Astrocyte (in vitro differentiated cells and primary cell): ENCODE results near the gene SLC6A12. TPM values are rescaled to one million over a fixed set of nuclear protein-coding genes. Genes with fewer than 3 reads are reported as not detected.

ENCODE experiments used
- DNase-seq: peaks from one replicate; pipeline ENCODE4 v3.0.0-alpha.2; 2010; ENCODE audit warnings: low read depth
- FAIRE-seq: peaks from 2 replicates; lab custom pipeline; 2011; peaks lifted over from hg19 to GRCh38; lab: Jason Lieb, UNC
- H2AFZ ChIP-seq: 2 replicates; pipeline ENCODE4 v1.6.0; 2012; ENCODE audit warnings: low read depth, low read length, inconsistent platforms
- H3K27ac ChIP-seq: 2 replicates; pipeline ENCODE4 v1.5.1; 2011; ENCODE audit warnings: low read depth, low read length, inconsistent platforms
- H3K27me3 ChIP-seq: 2 replicates; pipeline ENCODE4 v1.6.0; 2011; ENCODE audit warnings: low read length, inconsistent platforms; ENCODE audit not compliant: insufficient read depth
- H3K36me3 ChIP-seq: 2 replicates; pipeline ENCODE4 v1.5.1; 2011; ENCODE audit warnings: low read length, inconsistent platforms; ENCODE audit not compliant: insufficient read depth
- H3K4me1 ChIP-seq: 2 replicates; pipeline ENCODE4 v1.5.1; 2011; ENCODE audit warnings: low read length, inconsistent platforms; ENCODE audit not compliant: insufficient read depth
- H3K4me2 ChIP-seq: 2 replicates; pipeline ENCODE4 v1.6.0; 2012; ENCODE audit warnings: low read length, inconsistent platforms
- H3K4me3 ChIP-seq: 2 replicates; pipeline ENCODE4 v1.5.1; 2011; ENCODE audit warnings: low read depth, mild to moderate bottlenecking, low read length, inconsistent platforms; ENCODE audit not compliant: insufficient read depth
- H3K79me2 ChIP-seq: 2 replicates; pipeline ENCODE4 v1.6.0; 2012; ENCODE audit warnings: mild to moderate bottlenecking, low read length, inconsistent platforms; ENCODE audit not compliant: insufficient read depth
- H3K9ac ChIP-seq: 2 replicates; pipeline ENCODE4 v1.6.0; 2012; ENCODE audit warnings: mild to moderate bottlenecking, low read length, inconsistent platforms
- H3K9me3 ChIP-seq: 2 replicates; pipeline ENCODE4 v1.5.1; 2012; ENCODE audit warnings: low read depth, mild to moderate bottlenecking, low read length, inconsistent platforms; ENCODE audit not compliant: insufficient read depth
- H4K20me1 ChIP-seq: 2 replicates; pipeline ENCODE4 v1.6.0; 2012; ENCODE audit warnings: low read length, inconsistent platforms; ENCODE audit not compliant: insufficient read depth
- H3K27ac Mint-ChIP-seq: one replicate; pipeline ENCODE4 v1.8.0; 2021; ENCODE audit warnings: mild to moderate bottlenecking, mixed read lengths; ENCODE audit not compliant: unreplicated experiment
- H3K27me3 Mint-ChIP-seq: one replicate; pipeline ENCODE4 v1.8.0; 2021; ENCODE audit warnings: low read depth, mixed read lengths; ENCODE audit not compliant: unreplicated experiment
- H3K36me3 Mint-ChIP-seq: one replicate; pipeline ENCODE4 v1.8.0; 2021; ENCODE audit warnings: low read depth, mixed read lengths; ENCODE audit not compliant: unreplicated experiment
- H3K4me1 Mint-ChIP-seq: one replicate; pipeline ENCODE4 v1.8.0; 2021; ENCODE audit warnings: low read depth, mixed read lengths; ENCODE audit not compliant: unreplicated experiment
- H3K4me3 Mint-ChIP-seq: one replicate; pipeline ENCODE4 v1.8.0; 2021; ENCODE audit warnings: mild to moderate bottlenecking, moderate library complexity, mixed read lengths; ENCODE audit not compliant: unreplicated experiment
- H3K9me3 Mint-ChIP-seq: one replicate; pipeline ENCODE4 v1.8.0; 2021; ENCODE audit warnings: mild to moderate bottlenecking, mixed read lengths; ENCODE audit not compliant: unreplicated experiment
- EZH2 ChIP-seq: IDR thresholded peaks from 2 replicates; pipeline ENCODE4 v1.6.1; 2012; ENCODE audit warnings: mild to moderate bottlenecking, low read length, inconsistent platforms; ENCODE audit not compliant: insufficient read depth
- total RNA-seq: library from RNA; stranded (reverse); gene quantifications from 2 replicates; pipeline ENCODE4 v1.2.1, GENCODE V29; 2021
- TF ChIP-seq, protein P1 (sequence below): IDR thresholded peaks from 2 replicates; pipeline ENCODE4 v1.5.1; 2011; ENCODE audit warnings: low read depth, mild to moderate bottlenecking, inconsistent platforms, low read length, moderate library complexity; ENCODE audit not compliant: insufficient read depth

SLC6A12 gene
- total RNA-seq, 1 donor from 2014 or later, result 3.0 TPM

DNA sequence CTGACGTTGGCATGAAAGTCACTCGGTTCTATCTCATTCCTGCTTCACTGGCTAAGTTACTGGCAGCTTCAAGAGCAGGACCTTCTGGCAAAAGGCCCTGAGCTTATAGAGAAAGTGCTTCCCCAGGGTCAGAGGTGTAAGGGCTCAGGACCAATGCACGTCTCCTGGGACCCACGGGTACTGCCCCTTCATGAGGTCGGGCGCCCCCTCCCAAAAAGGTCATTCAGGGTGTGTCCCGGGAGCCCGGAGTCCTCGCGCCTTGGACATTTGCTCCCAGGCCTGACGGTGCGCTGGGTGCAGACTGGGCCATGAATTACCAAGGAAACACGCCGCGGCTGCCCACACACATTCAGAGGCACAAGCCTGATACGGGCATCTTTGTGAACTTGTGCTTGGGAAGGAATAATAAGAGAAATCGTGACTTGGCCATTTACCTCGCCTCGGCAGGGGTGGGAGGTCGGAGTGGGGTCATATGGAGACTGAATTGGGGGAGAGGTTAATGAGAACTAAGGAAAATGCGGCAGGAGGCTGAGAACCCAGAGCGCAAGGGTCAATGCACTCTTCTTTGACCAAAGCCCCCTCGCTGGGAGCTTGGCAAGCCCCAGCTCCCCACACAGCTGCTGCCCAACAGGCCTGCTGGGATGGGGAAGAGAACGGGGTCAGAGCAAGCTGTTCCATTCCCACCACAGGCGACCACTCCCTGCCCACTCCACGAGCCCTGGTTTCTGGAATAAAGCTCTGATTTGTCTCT is 15.7 kb upstream of the SLC6A12 start:
- Mint-ChIP-seq H3K27me3 (peaks cover 43% of the 10 kb centered on the region), H3K4me1 (no peaks in the 10 kb centered on the region), H3K9me3 (peaks cover 3% of the 10 kb centered on the region), H3K36me3 (peaks cover 6% of the 10 kb centered on the region), H3K27ac (no peak overlapping the region), H3K4me3 (no peak overlapping the region)
- no peak overlapping the region for H3K27ac ChIP-seq
- no peak overlapping the region for H3K9ac ChIP-seq
- TF ChIP-seq EZH2, result no peak
- TF ChIP-seq, protein P1, sequence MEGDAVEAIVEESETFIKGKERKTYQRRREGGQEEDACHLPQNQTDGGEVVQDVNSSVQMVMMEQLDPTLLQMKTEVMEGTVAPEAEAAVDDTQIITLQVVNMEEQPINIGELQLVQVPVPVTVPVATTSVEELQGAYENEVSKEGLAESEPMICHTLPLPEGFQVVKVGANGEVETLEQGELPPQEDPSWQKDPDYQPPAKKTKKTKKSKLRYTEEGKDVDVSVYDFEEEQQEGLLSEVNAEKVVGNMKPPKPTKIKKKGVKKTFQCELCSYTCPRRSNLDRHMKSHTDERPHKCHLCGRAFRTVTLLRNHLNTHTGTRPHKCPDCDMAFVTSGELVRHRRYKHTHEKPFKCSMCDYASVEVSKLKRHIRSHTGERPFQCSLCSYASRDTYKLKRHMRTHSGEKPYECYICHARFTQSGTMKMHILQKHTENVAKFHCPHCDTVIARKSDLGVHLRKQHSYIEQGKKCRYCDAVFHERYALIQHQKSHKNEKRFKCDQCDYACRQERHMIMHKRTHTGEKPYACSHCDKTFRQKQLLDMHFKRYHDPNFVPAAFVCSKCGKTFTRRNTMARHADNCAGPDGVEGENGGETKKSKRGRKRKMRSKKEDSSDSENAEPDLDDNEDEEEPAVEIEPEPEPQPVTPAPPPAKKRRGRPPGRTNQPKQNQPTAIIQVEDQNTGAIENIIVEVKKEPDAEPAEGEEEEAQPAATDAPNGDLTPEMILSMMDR, result no peak
- H3K4me3 ChIP-seq, result no peak overlapping the region
- H3K4me2 ChIP-seq, result no peak overlapping the region
- DNase-seq (no peak), FAIRE-seq (no peak)
- no peaks in the 10 kb centered on the region for H4K20me1 ChIP-seq
- no peaks in the 10 kb centered on the region for H3K79me2 ChIP-seq
- no peaks in the 10 kb centered on the region for H3K36me3 ChIP-seq
- H3K27me3 ChIP-seq, result peaks cover 38% of the 10 kb centered on the region
- no peaks in the 10 kb centered on the region for H3K9me3 ChIP-seq
- no peak overlapping the region for H2AFZ ChIP-seq
- H3K4me1 ChIP-seq, result no peaks in the 10 kb centered on the region

DNA sequence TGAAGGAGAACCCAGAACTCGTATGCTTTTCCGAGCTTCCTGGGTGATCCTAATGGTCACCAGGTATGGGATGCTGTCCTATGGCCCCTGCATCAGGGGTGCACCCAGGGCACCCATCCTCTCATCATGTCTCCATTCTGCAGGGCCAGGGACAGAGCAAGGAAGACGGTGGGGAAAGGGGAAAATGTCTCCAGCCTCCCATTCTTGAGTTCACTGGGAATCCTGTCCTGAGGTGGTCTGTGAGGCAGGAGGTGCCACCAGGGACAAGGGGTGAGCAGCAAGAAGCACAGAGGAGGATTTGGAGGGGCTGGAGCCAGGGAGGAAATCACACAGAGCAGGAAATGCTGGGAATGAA is 14.9 kb upstream of the SLC6A12 start:
- Histone ChIP-seq H3K9ac (no peak overlapping the region), H3K27me3 (peaks cover 38% of the 10 kb centered on the region), H3K36me3 (no peaks in the 10 kb centered on the region), H4K20me1 (no peaks in the 10 kb centered on the region), H3K79me2 (no peaks in the 10 kb centered on the region), H3K4me1 (no peaks in the 10 kb centered on the region), H3K27ac (no peak overlapping the region), H3K9me3 (no peaks in the 10 kb centered on the region), H3K4me2 (no peak overlapping the region), H2AFZ (no peak overlapping the region), H3K4me3 (no peak overlapping the region)
- no peak overlapping the region for H3K4me3 Mint-ChIP-seq
- peaks cover 3% of the 10 kb centered on the region for H3K9me3 Mint-ChIP-seq
- TF ChIP-seq, protein P1, result no peak
- TF ChIP-seq EZH2, result no peak
- H3K27me3 Mint-ChIP-seq, result peaks cover 43% of the 10 kb centered on the region
- FAIRE-seq, result no peak
- H3K27ac Mint-ChIP-seq, result peak overlapping the region; percentile 58
- H3K4me1 Mint-ChIP-seq, result no peaks in the 10 kb centered on the region
- no peak for DNase-seq
- peaks cover 4% of the 10 kb centered on the region for H3K36me3 Mint-ChIP-seq
